ENCODE data around the gene STXBP5. TPM values are rescaled to one million over a fixed set of nuclear protein-coding genes. Genes with fewer than 3 reads are reported as not detected.

Gene STXBP5
- total RNA-seq, 1 experiment from 2014 or later: 14.1 TPM

DNA sequence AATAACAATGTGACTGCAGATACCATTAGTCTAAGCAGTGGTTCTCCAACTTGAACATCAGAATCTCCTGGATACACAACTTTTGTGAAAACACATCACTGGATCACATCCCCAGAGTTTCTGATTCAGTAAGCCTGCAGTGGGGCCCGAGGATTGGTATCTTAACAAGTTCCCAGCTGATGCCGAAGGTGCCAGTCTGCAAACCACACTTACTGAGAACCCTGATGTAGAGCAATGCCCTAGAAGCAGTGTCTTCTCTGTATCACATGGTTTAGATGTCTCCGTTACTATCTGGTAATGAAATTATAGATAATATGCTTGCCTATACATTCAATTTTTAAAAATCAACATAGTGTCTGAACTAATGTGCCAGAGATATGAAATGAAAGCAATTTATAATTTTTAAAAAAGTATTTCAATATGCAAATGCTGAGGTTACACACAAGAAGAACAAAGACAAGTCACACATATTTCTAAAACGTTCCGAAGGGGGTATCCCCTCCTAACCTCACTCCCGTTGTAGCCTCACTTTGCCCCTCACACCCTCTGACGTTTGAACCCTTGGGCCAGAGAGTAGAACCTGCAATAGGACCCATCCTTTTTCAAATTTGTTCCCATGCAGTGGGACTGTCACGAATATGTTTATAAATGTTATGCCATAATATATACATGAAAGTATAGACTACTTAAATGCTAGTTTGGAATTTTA is 188.9 kb downstream of the STXBP5 start:
- in situ Hi-C loops (cut with HindIII; ENCODE audit: low sequenced_read_pairs): no loop called here
- DNase-seq (ENCODE audit: low spot score): no peak

DNA sequence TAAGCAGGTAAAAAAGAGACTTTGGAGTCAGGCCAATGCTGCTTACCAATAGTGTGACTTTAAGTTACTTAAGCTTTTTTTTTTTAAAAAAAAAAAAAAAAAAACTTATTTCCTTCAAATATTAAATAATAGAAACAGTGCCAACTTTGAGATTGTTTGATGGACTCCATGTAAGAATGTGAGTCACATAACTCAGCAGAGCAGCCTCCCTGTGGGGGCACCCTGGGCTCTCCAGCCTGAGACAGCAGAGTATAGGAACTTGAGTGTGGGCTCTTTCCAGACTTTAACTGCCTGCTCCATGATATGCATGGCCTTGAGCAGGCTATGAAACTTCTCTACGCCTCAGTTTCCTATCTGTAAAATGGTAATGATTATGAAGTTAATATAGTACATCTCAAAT is 190.9 kb downstream of the STXBP5 start:
- in situ Hi-C loops (cut with HindIII; ENCODE audit: low sequenced_read_pairs): no loop called here
- no peak for DNase-seq (ENCODE audit: low spot score)

DNA sequence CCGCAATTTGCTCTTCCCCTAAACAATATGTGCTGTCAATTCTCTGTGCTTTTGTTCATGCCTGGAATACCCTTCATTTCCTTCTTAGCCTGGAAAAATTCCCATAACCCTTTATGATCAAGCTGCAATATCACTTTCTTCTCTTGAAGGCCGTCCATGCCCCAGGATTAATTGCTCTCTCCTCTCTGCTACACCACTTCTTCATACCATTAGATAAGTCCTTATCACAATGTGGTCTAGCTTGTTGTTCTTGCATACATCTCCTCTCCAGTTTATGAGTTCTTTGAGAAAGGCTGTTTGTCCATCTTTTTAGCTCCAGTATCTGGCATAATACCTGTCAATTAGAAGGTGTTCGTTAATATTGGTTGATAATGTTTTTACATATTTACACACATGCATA is 193.1 kb downstream of the STXBP5 start:
- no peak for DNase-seq (ENCODE audit: low spot score)
- in situ Hi-C loops (cut with HindIII; ENCODE audit: low sequenced_read_pairs): no loop called here

DNA sequence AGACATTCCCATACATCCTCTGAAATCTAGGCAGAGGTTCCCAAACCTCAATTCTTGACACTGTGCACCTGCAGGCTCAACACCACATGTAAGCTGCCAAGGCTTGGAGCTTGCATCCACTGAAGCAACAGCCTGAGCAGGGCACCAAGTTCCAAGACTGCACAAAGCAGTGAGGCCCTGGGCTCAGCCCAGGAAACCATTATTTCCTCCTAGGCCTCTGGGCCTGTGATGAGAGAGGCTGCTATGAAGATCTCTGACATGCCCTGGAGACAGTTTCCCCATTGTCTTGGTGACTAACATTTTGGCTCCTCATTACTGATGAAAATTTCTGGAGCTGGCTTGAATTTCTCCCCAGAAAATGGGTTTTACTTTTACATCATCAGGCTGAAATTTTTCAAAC is 196.8 kb downstream of the STXBP5 start:
- in situ Hi-C loops (cut with HindIII; ENCODE audit: low sequenced_read_pairs): no loop called here
- DNase-seq (ENCODE audit: low spot score): no peak

DNA sequence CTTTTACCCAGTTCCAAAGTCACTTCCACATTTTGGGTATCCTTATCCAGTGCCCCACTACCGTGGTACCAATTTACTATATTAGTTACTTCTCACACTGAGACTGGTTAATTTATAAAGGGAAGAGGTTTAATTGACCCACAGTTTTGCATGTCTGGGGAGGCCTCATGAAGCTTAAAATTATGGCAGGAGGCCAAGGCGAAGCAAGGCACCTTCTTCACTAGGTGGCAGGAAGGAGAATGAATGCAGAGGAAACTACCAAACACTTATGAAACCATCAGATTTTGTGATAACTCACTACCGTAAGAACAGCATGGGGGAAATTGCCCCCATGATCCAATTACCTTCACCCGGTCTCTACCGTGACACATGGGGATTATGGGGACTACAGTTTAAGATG is 197.6 kb downstream of the STXBP5 start:
- in situ Hi-C loops (cut with HindIII; ENCODE audit: low sequenced_read_pairs): no loop called here

DNA sequence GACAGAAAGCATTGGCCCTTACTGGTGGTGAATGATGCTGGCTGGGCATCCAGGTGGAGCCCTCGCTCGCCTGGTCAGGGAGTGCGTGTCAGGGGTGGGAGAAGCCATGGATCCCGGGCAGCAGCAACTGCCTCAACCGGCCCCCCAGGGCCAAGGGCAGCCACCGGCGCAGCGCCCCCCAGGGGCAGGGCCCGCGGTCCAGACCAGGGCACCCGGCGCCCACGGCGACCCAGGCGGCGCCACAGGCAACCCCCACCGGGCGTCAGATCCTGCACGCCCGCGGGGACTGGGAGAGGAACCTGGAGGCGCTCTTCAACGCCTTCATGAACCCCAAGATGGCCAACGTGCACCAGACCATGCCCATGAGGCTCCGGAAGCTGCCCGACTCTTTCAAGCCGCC is 202.6 kb downstream of the STXBP5 start:
- in situ Hi-C loops (cut with HindIII; ENCODE audit: low sequenced_read_pairs): no loop called here
- DNase-seq (ENCODE audit: low spot score): no peak

More for the DNA sequence above, 197.6 kb downstream of the STXBP5 start:
- DNase-seq (ENCODE audit: low spot score): no peak

DNA sequence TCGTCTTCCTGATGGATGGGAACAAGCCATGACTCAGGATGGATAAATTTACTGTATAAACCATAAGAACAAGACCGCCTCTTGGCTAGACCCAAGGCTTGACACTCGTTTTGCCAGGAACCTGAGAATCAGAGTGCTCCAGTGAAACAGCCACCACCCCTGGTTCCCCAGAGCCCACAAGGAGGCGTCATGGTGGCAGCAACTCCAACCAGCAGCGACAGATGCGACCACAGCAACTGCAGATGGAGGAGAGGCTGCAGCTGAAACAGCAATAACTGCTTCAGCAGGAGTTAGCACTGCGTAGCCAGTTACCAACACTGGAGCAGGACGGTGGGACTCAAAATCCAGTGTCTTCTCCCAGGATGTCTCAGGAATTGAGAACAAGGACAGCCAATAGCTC is 203.4 kb downstream of the STXBP5 start:
- in situ Hi-C loops (cut with HindIII; ENCODE audit: low sequenced_read_pairs): no loop called here
- no peak for DNase-seq (ENCODE audit: low spot score)

DNA sequence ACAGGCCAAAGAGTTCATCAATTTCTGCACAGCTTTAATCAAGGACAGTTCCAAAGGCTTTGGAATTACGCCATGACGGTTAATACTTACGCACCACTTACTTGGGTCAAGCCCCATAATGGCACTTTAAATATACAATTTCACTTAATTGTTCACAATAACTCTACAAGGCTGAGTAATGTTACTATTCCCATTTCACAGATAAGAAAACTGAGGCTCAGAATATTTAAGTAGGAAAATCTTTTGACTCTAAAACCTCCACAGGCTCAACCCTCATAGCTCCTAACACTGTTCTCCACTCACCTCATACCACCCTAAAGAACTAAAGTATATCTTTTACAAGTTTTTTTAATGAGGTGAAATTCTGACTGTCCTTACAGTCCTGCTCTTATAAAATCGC is 212.4 kb downstream of the STXBP5 start:
- in situ Hi-C loops (cut with HindIII; ENCODE audit: low sequenced_read_pairs): no loop called here
- DNase-seq (ENCODE audit: low spot score): no peak

DNA sequence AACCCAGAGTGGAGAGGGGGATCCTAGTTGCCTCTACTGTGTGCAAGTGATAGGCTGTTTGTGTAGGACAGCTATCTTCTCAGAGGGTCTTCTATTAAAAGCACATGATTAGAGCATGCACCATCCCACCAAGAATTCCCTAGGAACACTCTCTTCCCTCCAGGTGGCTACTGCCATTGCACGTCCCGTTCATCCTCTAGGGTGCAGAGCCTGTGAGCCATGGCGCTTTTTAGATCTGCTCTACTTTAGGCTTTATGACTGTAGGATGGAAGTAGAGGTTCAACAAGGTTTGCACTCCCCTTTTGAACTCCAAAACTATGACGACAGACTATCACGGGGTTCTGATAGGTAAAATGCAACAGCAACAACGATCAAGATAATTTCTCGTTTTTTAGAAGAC is 213.7 kb downstream of the STXBP5 start:
- no peak for DNase-seq (ENCODE audit: low spot score)
- in situ Hi-C loops (cut with HindIII; ENCODE audit: low sequenced_read_pairs): no loop called here

DNA sequence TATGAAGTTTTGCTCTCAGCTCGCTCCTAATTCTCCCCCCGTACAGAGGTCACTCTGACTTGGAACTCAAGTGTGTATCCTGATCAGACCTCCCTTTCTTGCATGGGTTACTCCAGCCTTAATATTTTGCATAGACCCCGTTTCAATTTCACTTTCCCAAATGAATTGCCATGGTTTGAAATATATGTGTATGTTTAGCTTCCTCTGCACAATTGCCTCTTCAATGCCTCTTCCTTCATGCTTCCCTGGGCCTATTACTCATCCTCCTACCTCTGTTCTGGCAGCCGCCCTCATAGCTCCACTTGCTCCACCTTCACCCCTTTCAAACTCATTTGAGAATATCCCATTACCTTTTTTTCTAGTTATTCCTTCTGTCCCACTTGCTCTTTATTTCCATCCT is 214.3 kb downstream of the STXBP5 start:
- in situ Hi-C loops (cut with HindIII; ENCODE audit: low sequenced_read_pairs): no loop called here

DNA sequence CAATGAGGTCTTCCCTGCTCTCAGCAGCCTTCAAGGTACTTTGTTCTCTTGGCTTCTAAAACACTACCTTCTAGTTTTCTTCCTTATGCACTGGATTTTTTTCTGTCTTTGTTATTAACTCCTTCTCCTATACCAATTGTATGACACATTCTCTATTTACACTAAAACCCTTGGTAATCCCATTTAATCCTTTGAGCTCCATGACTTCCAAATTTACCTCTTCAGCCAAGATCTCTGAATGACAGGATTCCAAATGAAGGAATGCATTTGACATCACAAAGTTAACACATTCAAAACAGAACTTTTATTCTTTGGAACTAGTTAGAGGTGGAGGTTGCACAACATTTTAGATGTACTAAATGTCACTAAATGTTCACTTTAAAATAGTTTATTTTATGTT is 217.7 kb downstream of the STXBP5 start:
- no peak for DNase-seq (ENCODE audit: low spot score)
- in situ Hi-C loops (cut with HindIII; ENCODE audit: low sequenced_read_pairs): no loop called here

More for the DNA sequence above, 214.3 kb downstream of the STXBP5 start:
- DNase-seq (ENCODE audit: low spot score): no peak

DNA sequence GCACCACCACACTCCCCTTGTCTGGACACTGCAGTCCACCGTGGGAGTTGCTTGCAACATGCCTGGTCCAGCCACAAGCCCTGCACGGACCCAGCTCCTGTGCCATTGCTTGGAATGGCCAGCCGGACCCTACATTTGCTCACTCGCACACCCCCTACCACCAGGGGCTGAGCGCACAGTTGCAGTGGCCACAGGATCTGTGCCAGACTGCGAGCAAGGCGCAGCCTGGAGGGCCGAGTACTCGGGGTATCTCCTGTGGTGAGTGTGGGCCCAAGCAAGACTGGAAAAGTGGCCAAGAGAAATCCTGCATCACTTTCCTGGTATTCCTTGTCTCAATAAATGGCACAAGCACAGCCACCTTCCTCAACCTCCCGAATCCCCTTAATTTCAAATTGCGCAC is 218.9 kb downstream of the STXBP5 start:
- DNase-seq (ENCODE audit: low spot score): no peak
- in situ Hi-C loops (cut with HindIII; ENCODE audit: low sequenced_read_pairs): no loop called here

DNA sequence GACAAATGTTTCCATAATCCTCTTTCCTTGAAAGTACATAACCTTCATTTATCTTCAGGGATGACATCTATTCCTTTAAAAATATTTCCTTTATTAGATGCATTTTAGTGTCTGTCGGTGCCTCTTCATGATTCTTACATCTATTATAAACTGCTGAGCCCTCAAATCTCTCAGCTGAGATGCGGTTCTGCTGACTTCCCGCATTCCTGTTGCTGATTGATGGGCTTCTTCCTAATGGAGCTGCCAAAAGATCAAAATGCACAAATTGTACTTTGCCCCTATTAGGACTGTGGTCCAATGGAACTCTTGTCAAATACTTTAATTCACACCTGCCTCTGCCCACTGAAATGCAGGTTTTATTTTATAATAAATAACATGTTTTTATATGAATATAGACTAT is 225.6 kb downstream of the STXBP5 start:
- DNase-seq (ENCODE audit: low spot score): no peak
- in situ Hi-C loops (cut with HindIII; ENCODE audit: low sequenced_read_pairs): no loop called here

DNA sequence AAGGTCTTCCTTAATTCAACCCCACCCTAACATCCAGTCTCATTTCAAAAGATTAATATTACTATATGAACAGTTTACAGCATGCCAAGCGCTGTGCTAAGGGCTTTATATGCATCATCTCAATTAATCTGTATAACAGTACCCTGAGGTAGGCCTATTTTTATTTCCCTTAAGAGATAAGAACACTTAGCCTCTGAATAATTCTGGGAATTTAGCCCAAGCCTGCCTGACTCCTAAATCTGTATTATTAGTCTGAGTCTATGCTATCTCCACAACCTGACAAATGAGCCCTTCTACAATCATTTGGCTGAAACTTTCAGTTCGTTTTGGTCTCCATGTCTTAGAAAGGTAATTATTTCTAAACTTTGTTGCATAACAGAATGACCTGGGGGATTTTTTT is 226.6 kb downstream of the STXBP5 start:
- in situ Hi-C loops (cut with HindIII; ENCODE audit: low sequenced_read_pairs): no loop called here

DNA sequence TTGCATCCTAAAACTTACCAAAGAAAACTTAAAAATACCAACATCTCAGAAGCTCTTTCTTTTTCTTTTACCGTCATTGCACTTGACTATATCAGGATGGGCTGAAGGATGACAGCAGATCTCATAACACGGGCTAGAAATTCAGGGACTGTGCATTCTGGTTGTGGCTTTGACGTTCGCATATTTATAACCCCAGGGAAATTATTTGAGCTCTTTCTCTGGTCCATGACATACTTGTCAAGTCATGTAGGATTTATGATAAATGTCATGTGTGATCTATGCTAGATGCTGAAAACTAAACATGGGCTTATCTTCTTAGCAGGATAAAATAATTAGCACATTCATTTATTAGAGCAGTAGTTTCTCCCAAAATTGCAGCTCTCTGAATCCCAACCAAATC is 229.9 kb downstream of the STXBP5 start:
- DNase-seq (ENCODE audit: low spot score): no peak
- in situ Hi-C loops (cut with HindIII; ENCODE audit: low sequenced_read_pairs): no loop called here

More for the DNA sequence above, 226.6 kb downstream of the STXBP5 start:
- DNase-seq (ENCODE audit: low spot score): no peak

DNA sequence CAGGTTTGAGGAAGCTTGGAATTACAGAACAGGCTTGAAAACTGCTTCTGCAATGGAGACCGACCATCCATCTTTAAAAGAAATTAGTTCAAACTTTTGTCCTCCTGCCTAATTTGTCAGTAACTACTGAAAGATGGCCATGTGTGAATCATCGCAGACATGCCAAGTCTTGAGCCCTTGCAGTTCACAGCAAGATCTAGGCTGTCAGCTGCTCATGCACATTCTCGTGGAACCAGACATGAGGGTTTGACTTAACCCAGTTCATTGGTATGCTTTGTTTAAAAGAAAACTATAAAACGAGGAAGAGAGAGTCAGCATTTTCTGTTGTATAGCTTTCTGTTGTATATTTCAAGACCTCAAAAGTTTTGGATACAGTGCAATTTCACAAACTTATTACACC is 230.3 kb downstream of the STXBP5 start:
- in situ Hi-C loops (cut with HindIII; ENCODE audit: low sequenced_read_pairs): no loop called here
- no peak for DNase-seq (ENCODE audit: low spot score)

DNA sequence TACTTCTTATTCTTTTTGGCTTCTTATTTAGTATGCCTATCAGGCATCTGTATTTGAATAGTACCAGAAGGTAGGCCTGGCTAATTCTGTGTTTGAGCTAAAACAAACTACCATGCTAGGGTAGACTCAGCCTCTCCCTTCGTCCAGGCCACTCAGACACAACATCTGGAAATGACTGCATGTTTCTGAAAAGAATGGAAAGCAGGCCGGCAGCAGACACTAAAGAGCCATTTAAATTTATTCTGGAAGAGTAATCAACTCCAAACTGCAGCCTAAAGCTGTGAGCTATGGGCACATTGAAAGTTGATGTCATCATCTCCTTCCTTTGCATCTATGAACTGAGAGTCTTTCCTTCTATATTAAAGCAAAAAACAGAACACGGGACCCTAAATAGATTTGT is 233.4 kb downstream of the STXBP5 start:
- DNase-seq (ENCODE audit: low spot score): no peak
- in situ Hi-C loops (cut with HindIII; ENCODE audit: low sequenced_read_pairs): no loop called here

DNA sequence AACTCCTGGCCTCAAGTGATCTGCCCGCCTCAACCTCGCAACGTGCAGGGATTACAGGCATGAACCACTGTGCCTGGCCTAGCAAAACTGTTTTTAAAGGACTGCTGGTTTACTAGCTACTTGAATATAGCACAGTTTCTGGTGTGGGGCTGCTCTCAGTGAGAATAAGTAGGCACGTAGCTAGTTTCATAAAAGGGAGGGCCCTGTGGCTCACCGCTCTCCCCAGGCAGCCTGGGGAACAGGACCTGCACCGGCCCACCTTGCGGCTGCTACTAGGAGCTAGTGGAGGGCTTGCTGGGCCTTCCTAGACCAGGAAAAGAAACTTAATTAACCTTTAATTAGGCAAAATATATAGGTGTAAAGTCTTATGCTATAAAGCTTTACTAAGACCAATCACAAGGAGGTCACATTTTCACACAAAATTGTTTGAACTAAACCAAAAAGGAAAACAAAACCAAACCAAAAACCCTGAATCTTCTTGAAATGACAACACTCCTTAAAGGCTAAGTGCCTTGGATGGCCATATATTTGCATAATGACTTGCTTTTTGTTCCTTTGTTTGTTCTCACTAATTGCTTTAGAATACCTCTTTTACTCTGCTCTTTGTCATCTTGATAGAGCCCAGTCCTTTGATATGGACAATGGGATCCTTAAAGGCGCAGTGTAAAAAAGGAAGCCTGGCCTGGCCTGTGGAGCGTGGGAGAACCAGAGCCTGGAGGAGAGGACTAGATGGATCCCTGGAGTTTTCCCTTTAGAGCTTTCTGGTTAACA is 234.7 kb downstream of the STXBP5 start:
- no peak for DNase-seq (ENCODE audit: low spot score)
- in situ Hi-C loops (cut with HindIII; ENCODE audit: low sequenced_read_pairs): no loop called here

All from G401 (cell line).